K562 (cell line): ENCODE results near the gene NES. TPM values are rescaled to one million over a fixed set of nuclear protein-coding genes. Genes with fewer than 3 reads are reported as not detected.

Experiments used
- CEBPB ChIP-seq: fragments of 450-650 bp; IDR thresholded peaks from 2 replicates; pipeline ENCODE4 v1.6.1; 2016; ENCODE audit warnings: missing genetic modification characterization, missing compliant biosample characterization
- ETV5 ChIP-seq: sonication (generic); formaldehyde crosslinking; IDR thresholded peaks from 2 replicates; pipeline ENCODE4 v1.4.0; 2020; ENCODE audit warnings: low read depth, mild to moderate bottlenecking, missing genetic modification reagents
- GABPB1 ChIP-seq: sonication (generic); formaldehyde crosslinking; IDR thresholded peaks from 2 replicates; pipeline ENCODE4 v1.8.0; 2022; ENCODE audit warnings: mild to moderate bottlenecking, missing genetic modification reagents
- RNF2 ChIP-seq: sonication (generic); IDR thresholded peaks from 2 replicates; pipeline ENCODE4 v1.6.1; 2016
- SREBF1 ChIP-seq: fragments of 150-350 bp; IDR thresholded peaks from 2 replicates; pipeline ENCODE4 v1.6.1; 2014; ENCODE audit warnings: antibody characterized with exemption, low read depth, low read length, borderline replicate concordance
- TCF7L2 ChIP-seq: fragments of 150-350 bp; IDR thresholded peaks from 2 replicates; pipeline ENCODE4 v1.6.1; 2016; ENCODE audit warnings: low read depth, mild to moderate bottlenecking, low read length, moderate library complexity
- ZNF253 ChIP-seq: fragments of 250-450 bp; sonication (Bioruptor Pico); conservative IDR thresholded peaks from 2 replicates; pipeline ENCODE4 v1.6.1; 2021; ENCODE audit warnings: mild to moderate bottlenecking
- ZNF444 ChIP-seq: fragments of 250-450 bp; sonication (Bioruptor Pico); IDR thresholded peaks from 2 replicates; pipeline ENCODE4 v1.4.0; 2020; ENCODE audit warnings: mild to moderate bottlenecking, moderate library complexity
- polyA plus RNA-seq, 8 experiments: library from polyadenylated mRNA; depleted of rRNA in 4 of 8; stranded (reverse) in 5 of 8; unstranded in 3 of 8; fragments of >200 nt; fragmentation: Nextera tagmentation in 2 of 8; fragmentation: Illumina TruSeq in 1 of 8; extraction: Ambion mirVana in 2 of 8; extraction: Trizol in 1 of 8; gene quantifications; 2 replicates each; pipeline versions ENCODE4 v1.2.1 to v1.2.3, GENCODE V29; 2011 to 2014; ENCODE audit warnings: inconsistent platforms in 1 of 8, missing spikeins in 1 of 8
- total RNA-seq, 7 experiments: library from RNA; depleted of rRNA in 6 of 7; stranded (reverse); fragments of >200 nt in 6 of 7; fragmentation: Illumina TruSeq in 2 of 7; extraction: Trizol in 2 of 7; gene quantifications; 2 replicates each; pipeline versions ENCODE4 v1.2.1 to v1.2.3, GENCODE V29; 2011 to 2021; ENCODE audit warnings: low replicate concordance in 1 of 7
- TF ChIP-seq, protein P1 (sequence below): fragments of 200-600 bp; sonication (generic); IDR thresholded peaks from one replicate; pipeline ENCODE4 v1.6.1; 2012; ENCODE audit warnings: mild to moderate bottlenecking, low read depth, low read length, inconsistent platforms
- TF ChIP-seq, protein P2 (sequence below): fragments of 450-650 bp; IDR thresholded peaks from 2 replicates; pipeline ENCODE4 v1.6.1; 2016; ENCODE audit warnings: antibody characterized with exemption
- TF ChIP-seq, protein P3 (sequence below): IDR thresholded peaks from 3 replicates; pipeline ENCODE4 v1.6.1; 2011; ENCODE audit warnings: borderline replicate concordance, mild to moderate bottlenecking, moderate library complexity; ENCODE audit not compliant: insufficient read length; ENCODE audit errors: extremely low read depth

The NES gene
- total and polyA plus RNA-seq, 9 of the 15 experiments (the other 6 are each of a cell fraction or from before 2014, with no cell fraction given): 0.10 to 8.6 (median 4.2) TPM

DNA sequence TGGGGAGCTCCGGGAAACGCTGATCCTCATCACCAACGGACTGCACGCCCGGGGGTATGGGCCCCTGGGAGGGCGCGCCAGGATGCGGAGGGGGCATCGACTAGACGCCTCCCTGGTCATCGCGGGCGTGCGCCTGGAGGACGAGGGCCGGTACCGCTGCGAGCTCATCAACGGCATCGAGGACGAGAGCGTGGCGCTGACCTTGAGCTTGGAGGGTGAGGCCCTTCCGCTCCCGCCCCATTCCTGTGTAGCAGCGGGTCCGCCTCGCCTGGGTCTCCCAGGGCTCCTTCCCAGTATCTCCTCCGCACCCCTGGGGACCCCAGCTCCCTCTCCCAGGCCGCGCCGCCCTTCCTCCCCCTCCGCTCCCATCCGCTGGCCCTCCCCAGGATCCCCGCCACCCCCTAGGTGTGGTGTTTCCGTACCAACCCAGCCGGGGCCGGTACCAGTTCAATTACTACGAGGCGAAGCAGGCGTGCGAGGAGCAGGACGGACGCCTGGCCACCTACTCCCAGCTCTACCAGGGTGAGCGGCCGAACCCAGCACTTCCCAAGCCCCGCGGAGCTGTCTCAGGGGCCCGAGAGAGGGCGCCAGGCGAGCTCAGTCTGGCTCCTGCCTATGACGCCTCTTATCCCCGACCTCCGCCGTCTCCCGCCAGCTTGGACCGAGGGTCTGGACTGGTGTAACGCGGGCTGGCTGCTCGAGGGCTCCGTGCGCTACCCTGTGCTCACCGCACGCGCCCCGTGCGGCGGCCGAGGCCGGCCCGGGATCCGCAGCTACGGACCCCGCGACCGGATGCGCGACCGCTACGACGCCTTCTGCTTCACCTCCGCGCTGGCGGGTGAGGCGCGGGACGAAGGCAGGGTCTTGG lies 53.0 kb downstream of the NES start (continued):
- TF ChIP-seq, protein P1, sequence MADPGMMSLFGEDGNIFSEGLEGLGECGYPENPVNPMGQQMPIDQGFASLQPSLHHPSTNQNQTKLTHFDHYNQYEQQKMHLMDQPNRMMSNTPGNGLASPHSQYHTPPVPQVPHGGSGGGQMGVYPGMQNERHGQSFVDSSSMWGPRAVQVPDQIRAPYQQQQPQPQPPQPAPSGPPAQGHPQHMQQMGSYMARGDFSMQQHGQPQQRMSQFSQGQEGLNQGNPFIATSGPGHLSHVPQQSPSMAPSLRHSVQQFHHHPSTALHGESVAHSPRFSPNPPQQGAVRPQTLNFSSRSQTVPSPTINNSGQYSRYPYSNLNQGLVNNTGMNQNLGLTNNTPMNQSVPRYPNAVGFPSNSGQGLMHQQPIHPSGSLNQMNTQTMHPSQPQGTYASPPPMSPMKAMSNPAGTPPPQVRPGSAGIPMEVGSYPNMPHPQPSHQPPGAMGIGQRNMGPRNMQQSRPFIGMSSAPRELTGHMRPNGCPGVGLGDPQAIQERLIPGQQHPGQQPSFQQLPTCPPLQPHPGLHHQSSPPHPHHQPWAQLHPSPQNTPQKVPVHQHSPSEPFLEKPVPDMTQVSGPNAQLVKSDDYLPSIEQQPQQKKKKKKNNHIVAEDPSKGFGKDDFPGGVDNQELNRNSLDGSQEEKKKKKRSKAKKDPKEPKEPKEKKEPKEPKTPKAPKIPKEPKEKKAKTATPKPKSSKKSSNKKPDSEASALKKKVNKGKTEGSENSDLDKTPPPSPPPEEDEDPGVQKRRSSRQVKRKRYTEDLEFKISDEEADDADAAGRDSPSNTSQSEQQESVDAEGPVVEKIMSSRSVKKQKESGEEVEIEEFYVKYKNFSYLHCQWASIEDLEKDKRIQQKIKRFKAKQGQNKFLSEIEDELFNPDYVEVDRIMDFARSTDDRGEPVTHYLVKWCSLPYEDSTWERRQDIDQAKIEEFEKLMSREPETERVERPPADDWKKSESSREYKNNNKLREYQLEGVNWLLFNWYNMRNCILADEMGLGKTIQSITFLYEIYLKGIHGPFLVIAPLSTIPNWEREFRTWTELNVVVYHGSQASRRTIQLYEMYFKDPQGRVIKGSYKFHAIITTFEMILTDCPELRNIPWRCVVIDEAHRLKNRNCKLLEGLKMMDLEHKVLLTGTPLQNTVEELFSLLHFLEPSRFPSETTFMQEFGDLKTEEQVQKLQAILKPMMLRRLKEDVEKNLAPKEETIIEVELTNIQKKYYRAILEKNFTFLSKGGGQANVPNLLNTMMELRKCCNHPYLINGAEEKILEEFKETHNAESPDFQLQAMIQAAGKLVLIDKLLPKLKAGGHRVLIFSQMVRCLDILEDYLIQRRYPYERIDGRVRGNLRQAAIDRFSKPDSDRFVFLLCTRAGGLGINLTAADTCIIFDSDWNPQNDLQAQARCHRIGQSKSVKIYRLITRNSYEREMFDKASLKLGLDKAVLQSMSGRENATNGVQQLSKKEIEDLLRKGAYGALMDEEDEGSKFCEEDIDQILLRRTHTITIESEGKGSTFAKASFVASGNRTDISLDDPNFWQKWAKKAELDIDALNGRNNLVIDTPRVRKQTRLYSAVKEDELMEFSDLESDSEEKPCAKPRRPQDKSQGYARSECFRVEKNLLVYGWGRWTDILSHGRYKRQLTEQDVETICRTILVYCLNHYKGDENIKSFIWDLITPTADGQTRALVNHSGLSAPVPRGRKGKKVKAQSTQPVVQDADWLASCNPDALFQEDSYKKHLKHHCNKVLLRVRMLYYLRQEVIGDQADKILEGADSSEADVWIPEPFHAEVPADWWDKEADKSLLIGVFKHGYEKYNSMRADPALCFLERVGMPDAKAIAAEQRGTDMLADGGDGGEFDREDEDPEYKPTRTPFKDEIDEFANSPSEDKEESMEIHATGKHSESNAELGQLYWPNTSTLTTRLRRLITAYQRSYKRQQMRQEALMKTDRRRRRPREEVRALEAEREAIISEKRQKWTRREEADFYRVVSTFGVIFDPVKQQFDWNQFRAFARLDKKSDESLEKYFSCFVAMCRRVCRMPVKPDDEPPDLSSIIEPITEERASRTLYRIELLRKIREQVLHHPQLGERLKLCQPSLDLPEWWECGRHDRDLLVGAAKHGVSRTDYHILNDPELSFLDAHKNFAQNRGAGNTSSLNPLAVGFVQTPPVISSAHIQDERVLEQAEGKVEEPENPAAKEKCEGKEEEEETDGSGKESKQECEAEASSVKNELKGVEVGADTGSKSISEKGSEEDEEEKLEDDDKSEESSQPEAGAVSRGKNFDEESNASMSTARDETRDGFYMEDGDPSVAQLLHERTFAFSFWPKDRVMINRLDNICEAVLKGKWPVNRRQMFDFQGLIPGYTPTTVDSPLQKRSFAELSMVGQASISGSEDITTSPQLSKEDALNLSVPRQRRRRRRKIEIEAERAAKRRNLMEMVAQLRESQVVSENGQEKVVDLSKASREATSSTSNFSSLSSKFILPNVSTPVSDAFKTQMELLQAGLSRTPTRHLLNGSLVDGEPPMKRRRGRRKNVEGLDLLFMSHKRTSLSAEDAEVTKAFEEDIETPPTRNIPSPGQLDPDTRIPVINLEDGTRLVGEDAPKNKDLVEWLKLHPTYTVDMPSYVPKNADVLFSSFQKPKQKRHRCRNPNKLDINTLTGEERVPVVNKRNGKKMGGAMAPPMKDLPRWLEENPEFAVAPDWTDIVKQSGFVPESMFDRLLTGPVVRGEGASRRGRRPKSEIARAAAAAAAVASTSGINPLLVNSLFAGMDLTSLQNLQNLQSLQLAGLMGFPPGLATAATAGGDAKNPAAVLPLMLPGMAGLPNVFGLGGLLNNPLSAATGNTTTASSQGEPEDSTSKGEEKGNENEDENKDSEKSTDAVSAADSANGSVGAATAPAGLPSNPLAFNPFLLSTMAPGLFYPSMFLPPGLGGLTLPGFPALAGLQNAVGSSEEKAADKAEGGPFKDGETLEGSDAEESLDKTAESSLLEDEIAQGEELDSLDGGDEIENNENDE: no peak
- no peak for TF ChIP-seq SREBF1
- TF ChIP-seq ZNF253 (CRISPR knock-in tag): no peak
- no peak for TF ChIP-seq CEBPB
- no peak for TF ChIP-seq ZNF444 (CRISPR knock-in tag)
- TF ChIP-seq, protein P2, sequence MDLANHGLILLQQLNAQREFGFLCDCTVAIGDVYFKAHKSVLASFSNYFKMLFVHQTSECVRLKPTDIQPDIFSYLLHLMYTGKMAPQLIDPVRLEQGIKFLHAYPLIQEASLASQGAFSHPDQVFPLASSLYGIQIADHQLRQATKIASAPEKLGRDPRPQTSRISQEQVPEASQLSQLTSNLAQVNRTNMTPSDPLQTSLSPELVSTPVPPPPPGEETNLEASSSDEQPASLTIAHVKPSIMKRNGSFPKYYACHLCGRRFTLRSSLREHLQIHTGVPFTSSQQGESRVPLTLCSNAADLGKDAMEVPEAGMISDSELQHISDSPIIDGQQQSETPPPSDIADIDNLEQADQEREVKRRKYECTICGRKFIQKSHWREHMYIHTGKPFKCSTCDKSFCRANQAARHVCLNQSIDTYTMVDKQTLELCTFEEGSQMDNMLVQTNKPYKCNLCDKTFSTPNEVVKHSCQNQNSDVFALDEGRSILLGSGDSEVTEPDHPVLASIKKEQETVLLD: peak; percentile 42; the same call in 1 of the 2 replicates
- TF ChIP-seq, protein P3, sequence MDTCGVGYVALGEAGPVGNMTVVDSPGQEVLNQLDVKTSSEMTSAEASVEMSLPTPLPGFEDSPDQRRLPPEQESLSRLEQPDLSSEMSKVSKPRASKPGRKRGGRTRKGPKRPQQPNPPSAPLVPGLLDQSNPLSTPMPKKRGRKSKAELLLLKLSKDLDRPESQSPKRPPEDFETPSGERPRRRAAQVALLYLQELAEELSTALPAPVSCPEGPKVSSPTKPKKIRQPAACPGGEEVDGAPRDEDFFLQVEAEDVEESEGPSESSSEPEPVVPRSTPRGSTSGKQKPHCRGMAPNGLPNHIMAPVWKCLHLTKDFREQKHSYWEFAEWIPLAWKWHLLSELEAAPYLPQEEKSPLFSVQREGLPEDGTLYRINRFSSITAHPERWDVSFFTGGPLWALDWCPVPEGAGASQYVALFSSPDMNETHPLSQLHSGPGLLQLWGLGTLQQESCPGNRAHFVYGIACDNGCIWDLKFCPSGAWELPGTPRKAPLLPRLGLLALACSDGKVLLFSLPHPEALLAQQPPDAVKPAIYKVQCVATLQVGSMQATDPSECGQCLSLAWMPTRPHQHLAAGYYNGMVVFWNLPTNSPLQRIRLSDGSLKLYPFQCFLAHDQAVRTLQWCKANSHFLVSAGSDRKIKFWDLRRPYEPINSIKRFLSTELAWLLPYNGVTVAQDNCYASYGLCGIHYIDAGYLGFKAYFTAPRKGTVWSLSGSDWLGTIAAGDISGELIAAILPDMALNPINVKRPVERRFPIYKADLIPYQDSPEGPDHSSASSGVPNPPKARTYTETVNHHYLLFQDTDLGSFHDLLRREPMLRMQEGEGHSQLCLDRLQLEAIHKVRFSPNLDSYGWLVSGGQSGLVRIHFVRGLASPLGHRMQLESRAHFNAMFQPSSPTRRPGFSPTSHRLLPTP: no peak
- TF ChIP-seq GABPB1 (CRISPR knock-in tag): peak; percentile 69; the same call in 1 of the 2 replicates
- no peak for TF ChIP-seq TCF7L2
- TF ChIP-seq ETV5: peak; percentile 51
- TF ChIP-seq RNF2: peak; percentile 81; the same call in 1 of the 2 replicates
